Mammary epithelial cell (primary cell): ENCODE data around the gene PRKG2.

Experiments
- EZH2 ChIP-seq: IDR thresholded peaks from 2 replicates; pipeline ENCODE4 v1.6.1; 2012; ENCODE audit warnings: low read length, inconsistent platforms, borderline replicate concordance
- TF ChIP-seq, protein P1 (sequence below), 2 donors: IDR thresholded peaks in 1 of 2; conservative IDR thresholded peaks in 1 of 2; 2 replicates each; pipeline ENCODE4 v1.5.1; 2011 to 2012; ENCODE audit warnings: inconsistent platforms in 2 of 2, low read length in 2 of 2, mild to moderate bottlenecking in 2 of 2, control low read depth in 1 of 2, low read depth in 1 of 2; ENCODE audit not compliant: insufficient read depth in 1 of 2; ENCODE audit errors: extremely low read depth in 1 of 2

DNA sequence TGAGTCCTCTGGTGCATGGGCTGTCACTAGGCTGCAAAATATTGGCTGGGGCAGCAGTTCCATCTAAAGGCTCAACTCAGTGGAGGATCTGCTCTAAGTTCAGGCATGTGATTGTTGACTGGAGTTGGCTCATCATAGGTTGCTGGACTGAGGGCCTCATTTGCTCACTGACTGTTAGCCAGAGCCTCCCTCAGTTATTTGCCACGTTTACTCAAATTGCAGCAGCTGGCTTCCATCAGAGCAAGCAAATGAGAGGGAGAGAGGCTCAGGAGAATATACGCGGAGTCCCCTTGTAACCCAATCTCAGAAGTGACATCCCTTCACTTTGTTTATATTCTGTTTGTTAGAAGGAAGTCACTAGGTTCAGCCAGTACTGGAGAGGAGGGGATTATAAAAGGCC is 130.4 kb downstream of the PRKG2 start:
- TF ChIP-seq, protein P1, sequence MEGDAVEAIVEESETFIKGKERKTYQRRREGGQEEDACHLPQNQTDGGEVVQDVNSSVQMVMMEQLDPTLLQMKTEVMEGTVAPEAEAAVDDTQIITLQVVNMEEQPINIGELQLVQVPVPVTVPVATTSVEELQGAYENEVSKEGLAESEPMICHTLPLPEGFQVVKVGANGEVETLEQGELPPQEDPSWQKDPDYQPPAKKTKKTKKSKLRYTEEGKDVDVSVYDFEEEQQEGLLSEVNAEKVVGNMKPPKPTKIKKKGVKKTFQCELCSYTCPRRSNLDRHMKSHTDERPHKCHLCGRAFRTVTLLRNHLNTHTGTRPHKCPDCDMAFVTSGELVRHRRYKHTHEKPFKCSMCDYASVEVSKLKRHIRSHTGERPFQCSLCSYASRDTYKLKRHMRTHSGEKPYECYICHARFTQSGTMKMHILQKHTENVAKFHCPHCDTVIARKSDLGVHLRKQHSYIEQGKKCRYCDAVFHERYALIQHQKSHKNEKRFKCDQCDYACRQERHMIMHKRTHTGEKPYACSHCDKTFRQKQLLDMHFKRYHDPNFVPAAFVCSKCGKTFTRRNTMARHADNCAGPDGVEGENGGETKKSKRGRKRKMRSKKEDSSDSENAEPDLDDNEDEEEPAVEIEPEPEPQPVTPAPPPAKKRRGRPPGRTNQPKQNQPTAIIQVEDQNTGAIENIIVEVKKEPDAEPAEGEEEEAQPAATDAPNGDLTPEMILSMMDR (conservative IDR thresholded peaks at IDR 0.05 in 1 of 2, IDR thresholded peaks at IDR 0.05 in 1 of 2; ENCODE audit: extremely low read depth in 1 of 2, insufficient read depth in 1 of 2, low read depth in 1 of 2, low read length in 2 of 2), result no peak
- TF ChIP-seq EZH2, result no peak
